ENCODE measurements around the gene ZNF215.

GRCh38 chr11:6927030-6927617 lies 898 bp downstream of the ZNF215 start:
- TF ChIP-seq CTCF (IDR thresholded peaks at IDR 0.05) (no peak), SIN3A (IDR thresholded peaks at IDR 0.05; ENCODE audit: borderline replicate concordance, low read depth, low read length) (no peak), ELF1 (IDR thresholded peaks at IDR 0.05) (no peak), REST (IDR thresholded peaks at IDR 0.05; ENCODE audit: low read depth, low read length) (no peak), TCF12 (IDR thresholded peaks at IDR 0.05) (no peak)

Measured in SK-N-SH (cell line).